Suppressor macrophage treated with lipopolysaccharide for 1 hour (primary cell): ENCODE data around the gene MRPS33.
"Not testable (repeated sequence)": the region's sequence is repeated elsewhere in the genome, so short reads cannot be mapped to it uniquely, and the experiment has no call there.

ENCODE experiments used
- DNase-seq, 3 donors: peaks; one replicate each; pipeline ENCODE4 v3.0.0-alpha.2; 2020 to 2022

Gene MRPS33

DNA sequence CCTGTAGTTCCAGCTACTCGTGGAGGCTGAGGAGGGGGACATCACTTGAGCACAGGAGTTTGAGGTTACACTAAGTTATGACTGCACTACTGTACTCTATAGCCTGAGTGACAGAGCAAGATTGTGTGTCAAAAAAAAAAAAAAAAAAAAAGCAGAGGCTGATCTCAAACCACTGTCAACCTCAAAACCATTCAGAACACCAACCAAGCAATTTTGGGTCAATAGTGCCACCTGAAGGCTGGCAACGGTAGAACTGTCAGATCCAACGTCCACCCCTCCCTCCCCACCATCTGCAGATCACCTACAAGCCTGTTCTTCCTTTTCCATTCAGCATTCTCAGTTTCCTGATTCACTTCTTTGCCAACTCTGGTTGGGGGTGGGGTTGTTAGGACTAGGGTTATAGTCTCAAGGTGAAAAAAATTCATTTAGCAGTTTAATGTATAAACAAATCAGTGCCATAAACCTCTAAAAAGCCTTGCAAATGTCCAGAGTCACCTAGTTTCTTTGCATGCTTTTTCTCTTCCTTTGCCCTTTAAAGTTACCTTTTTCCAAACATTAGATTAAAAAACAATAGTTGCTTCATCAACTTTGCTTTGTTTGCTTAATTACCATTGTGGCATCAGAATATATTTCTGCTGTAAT is 2.6 kb downstream of the MRPS33 start:
- peak; percentile 66 to 69 (median 68) for DNase-seq

DNA sequence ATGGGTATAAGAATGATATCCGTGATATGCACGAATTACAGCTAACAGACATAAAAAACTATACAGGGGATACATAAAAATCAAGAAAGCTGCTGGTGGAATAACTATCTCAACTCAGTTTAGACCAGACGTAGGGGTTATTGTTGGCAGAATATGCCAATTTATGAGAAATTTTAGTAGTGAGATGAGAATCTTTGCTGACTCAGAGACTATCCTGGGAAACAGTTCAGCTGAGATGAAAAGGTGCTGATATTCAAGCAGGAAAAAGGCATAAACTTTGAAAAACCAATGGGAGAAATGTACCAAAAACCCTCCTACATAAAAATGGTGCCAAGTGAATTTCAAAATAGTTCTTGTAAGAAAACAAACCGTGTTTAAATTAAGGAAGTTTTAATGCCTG is 3.3 kb downstream of the MRPS33 start:
- DNase-seq: no peak

DNA sequence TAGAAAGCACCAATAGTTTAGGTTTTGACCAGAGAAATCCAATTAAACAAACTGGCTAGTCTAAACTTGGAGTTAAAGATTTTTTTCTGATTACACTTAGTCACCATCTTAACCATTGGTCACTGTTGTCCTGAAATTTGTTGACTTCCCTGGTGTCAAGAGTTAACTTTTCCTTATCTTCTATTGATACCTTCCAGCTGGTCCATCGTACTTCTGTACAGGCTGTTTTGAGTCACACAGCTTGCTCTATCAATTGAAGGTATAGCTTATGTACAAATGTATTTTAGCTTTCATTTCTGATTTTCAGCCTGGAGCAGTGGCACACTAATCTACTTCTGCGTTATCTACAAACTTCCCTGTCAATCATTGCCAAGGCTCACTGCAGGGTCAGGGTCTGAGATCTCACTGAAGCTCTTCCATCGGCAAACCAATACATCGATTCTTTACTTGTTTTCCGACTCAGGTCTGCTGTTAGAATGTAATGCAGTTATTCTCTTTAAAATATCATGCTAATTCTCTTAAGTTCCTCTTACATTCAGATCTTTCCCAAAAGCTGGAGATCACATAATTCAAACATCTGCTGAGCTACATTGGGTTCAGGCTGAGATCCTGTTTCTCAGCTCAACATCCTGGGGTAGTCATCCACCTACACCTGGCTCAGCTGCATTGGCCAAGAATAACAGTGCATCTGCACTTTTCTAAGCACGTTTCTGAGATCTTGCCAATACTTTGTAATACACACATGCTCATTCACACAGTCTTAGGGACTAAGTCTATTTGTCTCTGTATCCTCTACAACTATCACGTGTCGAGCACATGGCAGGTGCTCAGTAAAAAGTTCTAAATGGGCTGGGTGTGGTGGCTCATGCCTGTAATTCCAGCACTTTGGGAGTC is 11.3 kb downstream of the MRPS33 start:
- DNase-seq: no peak

DNA sequence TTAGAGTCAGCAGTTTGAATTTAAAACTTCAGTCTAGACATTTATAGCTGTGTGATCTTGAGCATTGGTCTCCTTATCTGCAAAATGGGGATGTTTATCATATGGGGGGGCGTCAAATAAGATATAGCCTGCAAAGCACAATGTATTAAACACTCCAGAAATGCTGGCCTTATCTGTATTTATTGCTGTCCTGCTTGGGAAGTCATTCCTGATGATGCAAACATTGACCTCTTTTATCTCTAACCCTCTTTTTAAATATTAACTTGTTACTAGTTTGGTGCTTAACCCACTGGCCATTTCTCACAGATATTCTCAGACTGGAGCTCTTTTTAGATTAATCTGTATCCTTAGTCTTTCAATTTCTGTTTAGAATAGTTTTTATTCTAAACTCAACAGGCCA is 13.2 kb downstream of the MRPS33 start:
- DNase-seq: no peak

DNA sequence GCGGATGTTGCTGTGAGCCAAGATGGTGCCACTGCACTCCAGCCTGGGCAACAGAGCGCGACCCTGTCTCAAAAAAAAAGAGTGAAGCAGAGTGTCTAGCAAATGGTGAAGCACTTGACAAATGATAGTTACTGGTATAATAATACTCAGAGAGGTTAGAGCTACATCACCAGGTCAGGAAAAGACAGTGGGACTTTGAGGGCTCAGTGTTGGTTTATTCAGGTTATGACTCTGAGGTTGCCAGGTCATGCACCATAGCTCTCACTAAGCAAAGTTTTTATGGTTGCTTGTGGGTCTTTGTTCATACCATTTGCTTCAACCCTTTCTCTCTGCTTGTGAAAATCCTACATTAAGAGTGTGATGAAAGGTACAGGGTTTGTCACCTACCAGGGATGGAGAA is 13.6 kb downstream of the MRPS33 start:
- no peak for DNase-seq

DNA sequence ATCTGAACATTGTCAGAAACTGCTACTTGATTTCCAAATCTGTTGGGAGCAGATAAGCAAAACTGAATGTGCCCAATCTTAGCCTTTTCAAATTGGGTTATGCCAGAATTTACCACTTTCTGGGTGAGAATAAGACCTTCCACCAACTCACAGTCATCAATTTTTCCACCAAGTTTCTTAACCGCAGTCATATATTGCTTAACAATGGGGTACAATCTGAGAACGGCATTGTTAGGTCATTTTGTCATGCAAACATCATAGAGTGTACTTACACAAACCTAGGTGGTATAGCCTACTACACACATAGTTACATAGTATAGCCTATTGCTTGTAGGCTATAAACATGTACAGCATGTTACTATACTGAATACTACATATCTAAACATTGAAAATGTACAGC is 16.0 kb downstream of the MRPS33 start:
- no peak for DNase-seq

DNA sequence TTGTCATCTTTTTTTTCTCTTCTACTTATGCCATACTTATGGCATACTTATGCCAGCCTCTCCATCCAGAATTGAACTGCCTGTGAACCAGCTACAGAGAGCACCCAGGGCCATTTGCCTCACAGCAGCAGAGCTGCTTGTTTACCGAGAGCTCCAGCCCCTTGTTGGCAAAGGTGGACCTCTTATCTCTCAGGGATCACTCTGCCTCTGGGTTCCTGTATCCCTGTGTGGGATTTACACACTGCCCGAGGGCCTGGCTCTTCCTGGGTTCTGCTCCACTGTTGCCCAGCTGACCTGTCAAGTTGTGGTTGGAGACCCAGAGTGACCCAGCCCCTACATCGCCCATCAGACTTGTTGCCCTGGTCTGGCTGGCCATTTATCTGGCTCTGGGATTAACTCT is 22.3 kb downstream of the MRPS33 start:
- DNase-seq: no peak

DNA sequence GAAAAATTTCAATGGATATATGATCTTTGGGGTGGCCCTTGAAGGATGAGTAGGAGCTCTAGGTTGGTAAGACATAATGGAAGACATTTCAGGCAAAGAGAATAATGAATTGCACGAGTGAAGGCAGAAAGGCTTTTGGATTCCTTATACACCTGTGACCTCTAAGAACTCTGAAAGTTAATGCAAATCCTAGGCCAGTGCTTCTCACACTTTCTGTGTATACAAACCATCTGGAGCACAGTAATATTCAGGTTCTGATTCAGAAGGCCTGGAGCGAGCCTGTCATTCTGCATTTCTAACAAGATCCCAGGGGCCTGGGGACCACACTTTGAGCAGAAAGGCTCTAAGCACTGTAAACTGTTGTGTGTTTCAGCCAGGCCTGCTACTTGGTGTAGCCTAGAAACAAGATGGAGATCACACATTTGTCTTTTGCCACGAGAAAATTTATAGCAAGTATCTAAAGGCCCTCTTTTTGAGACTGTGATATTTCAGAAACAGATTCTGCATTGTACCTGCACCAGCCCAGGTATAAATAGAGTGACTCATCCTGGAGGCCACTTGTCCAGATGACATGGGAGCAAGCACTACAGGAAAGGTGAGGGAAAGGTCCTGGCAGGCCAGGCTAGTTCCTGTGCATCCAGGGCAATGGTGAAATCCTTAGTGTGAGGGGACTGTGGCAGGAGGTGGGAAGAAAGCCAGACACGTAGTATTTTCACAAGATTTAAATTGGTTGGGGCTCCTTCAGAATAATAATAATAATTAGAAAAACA is 24.4 kb downstream of the MRPS33 start:
- no peak for DNase-seq

DNA sequence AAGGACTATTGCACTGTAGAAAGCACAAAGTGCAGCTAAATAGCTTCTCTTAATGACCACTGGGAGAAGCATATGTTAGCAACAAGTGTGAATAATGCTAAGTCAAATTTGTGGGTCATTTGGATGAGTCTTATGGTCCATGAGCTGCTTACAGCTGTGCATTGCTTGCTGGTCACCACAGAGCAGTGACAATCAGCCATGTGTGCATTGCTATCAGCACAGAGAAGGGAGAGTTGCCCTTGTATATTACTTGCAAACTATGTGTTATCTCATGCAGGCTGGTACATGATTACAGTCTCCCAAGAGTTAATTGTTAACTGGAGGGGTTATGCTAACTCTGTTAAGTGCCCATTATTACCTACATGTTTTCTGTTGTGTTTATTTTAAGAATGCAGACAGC is 25.7 kb downstream of the MRPS33 start:
- DNase-seq: no peak

DNA sequence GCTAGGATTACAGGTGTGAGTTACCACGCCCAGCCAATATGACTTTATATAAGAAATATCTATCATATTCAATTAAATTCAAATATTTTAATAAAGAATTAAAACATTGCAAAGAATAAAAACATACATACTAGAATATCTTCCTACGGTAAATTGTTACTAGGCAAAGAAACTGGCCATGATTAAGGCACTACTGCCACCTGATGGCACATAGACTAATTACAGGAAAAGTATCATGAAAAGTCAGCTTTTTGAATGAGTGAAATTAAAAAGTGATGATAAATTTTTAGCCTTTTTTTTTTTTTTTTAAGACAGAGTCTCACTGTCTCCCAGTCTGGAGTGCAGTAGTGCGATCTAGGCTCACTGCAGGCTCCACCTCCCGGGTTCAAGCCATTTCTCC is 30.9 kb downstream of the MRPS33 start:
- DNase-seq: peak; percentile 30 to 55 (median 52)

DNA sequence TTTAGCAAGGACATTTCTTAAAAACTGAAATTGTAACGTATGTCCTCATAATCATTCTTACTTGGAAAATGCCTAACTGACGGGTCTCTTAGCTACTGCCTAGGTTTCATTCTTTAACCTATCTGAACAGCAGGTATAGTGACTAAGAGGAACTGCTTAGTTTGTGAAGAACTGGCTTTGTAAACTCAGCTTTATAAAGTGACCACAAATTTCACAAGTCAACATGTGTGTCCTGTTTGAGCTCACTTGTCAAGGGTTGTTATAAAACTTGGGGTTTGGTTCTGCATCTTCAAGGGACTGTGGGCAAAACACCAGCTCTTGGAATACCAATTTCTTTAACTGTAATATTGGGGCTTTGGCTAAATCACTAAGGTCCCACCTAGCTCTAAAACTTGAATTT is 32.2 kb downstream of the MRPS33 start:
- peak in 2 of 3 donors; percentile 30 to 38 for DNase-seq

DNA sequence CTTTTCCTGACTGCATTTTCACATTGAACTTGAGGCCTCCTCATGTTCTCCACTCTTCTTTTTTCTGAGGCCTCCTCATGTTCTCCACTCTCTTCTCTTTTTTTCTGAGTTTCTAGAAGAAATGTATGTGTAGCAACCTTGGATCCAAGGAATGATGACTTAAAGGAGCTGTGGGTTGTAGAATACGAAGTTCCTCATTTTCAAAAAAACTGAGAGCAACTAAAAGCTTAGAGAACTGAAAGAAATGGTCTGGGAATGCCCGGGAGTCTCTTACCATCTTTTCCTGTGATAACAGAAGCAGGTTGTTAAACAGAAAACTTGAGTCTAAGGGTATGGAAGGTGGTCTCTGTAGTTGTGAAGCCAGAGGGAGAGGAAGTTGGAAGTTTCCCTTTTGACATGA is 32.8 kb downstream of the MRPS33 start:
- peak; percentile 37 to 73 (median 61) for DNase-seq

DNA sequence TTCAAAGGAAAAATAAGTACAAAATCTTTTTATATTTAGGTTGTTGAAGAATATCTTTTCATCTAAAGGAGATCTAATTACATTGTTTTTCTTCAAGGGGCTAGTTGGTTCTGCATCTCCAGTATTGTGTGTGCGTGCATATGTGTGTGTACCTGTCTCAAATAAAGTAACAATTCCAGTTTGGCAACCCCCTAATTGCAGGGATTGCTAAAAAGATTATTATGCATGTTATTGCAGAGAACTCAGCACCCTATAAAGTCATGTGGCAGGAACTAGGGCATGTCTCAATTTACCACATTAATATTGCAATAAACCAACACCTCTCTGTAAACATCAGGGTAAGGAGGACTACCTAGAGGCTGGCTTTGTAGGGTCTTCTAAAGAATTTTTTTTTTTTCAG is 37.0 kb downstream of the MRPS33 start:
- DNase-seq: no peak

DNA sequence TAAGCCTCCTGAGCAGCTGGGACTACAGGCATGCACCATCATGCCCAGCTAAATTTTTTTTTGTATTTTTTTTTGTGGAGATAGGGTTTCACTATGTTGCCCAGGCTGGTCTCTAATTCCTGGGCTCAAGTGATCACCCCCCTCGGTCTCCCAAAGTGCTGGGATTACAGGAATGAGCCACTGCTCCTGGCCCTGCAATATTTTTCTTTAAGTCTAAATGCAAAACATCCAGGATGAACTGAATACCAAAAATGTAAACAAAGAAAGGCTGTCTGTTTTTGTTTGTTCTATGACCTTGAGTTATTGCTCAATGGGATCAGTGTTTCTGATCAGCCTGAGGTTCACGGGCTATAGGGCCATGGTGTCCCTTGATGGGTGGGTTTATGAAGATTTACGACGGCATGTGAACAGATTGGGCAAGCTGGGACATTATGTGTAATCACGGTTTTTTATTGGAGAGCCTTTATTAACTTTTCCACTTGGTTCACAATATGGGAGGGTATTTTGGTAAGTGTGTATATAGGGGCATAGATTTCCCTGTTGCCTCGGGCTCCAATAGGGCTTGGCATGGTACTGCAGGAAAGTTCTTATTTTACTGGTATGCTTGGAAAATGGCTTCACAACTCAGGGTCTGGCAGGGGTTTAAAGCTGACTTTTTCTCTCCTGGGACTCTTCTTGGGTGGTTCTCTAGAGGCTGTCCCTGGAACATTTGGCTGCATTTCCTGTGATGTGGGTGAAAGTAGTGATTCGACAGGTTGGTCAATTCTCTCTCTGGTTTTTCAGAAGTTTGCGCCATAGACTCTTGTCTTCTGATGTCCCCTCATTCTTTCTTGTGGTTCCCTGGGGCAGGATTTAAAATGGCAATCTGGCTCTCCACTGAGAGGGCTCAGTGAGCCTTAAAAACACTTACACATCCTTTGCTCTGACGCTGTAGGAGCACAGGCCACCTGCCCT is 41.6 kb downstream of the MRPS33 start:
- no peak for DNase-seq

DNA sequence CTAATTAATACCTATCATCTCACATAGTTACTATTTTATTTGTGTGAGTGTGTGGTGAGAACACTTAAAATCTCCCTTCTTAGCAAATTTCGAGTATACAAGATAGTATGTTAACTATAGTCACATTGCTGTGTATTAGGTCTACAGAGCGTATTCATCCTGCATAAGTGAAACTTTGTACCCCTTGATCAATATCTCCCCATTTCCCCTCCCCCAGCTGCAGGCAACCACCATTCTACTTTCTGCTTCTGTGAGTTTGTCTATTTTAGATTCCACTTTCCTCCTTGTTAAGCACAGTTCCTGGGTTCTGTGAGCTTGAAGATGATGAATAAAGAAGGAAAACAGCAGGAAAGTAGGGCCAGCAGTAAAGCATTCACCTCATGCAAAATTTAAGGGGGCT is 42.4 kb downstream of the MRPS33 start:
- DNase-seq: no peak

DNA sequence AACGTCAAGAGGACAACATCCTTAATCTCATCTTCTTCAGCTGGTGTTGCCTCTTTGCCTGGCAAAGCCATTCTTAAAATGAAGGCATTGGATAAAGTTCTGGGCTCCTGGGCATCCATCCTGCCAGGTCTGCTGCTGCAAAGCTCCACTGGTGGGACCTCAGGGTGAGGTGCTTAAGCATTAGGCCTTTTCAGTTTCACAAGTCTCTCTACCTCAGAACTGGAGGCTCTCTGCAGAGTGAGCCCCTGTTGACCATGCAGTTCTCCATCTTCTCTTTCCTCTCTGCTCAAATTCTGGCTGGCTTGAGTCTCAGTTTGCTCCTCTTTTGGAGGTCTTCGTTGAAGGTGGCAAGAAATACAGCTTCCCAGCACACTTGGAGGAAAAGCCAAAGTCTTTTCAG is 47.3 kb downstream of the MRPS33 start:
- no peak for DNase-seq

DNA sequence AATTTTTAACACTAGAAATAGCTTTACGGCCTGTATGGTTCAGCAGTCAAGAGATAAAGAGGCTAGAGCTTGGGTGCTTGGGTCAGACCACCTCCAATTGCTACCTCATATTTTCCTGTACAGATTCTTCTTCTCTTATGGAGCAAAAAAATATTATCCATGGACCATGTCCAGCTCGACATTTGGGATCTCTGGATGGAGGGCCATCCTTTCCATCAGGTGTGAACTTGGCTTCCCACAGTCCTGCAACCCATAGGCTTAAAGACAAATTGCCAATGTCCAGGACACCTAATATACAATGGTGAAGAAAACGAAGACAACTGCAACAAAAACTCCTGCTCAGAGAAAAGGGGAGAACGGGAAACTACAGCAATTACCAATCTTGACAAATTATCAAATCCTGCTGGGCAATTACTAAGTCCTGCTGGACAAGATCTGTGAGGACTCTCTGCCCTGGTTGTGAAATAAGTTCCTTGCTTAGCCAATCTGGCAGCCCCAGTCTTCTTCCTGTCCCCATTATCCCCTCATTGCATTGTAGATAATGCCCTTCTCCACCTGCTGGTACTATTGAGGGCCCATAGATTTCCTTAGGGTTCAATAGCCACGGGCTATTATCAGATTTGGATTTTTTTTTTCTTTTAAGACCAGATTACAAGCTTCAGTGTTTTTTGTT is 48.1 kb downstream of the MRPS33 start:
- no peak for DNase-seq

DNA sequence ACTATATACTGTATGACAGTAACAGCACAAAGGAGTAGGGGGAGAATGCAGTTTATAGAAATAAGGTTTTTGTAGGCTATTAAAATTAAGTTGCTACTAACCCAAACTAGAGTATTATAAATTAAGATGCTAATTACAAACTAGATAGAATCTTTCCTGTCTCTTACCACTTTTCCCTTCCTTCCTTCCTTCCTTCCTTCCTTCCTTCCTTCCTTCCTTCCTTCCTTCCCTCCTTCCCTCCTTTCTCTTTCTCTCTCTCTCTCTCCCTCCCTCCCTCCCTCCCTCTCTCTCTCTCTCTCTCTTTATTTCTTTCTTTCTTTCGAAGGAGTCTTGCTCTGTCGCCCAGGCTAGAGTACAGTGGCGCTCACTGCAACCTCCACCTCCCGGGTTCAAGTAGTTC is 53.6 kb downstream of the MRPS33 start:
- no peak for DNase-seq

DNA sequence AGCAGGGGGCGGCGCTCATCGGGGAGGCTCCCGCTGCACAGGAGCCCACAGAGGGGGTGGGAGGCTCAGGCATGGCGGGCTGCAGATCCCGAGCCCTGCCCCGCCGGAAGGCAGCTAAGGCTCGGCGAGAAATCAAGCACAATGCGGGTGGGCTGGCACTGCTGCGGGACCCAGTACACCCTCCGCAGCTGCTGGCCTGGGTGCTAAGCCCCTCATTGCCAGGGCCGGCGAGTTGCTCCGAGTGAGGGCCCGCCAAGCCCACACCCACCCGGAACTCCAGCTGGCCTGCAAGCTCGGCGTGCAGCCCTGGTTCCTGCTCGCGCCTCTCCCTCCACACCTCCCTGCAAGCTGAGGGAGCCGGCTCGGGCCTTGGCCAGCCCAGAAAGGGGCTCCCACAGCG is 57.8 kb downstream of the MRPS33 start:
- DNase-seq: not testable (repeated sequence)
